A549 (cell line): Measurements from ENCODE around the gene TUBGCP6. TPM values are rescaled to one million over a fixed set of nuclear protein-coding genes. Genes with fewer than 3 reads are reported as not detected.

Experiments
- ATAC-seq, 2 experiments: fragments of 200-7000 bp in 1 of 2; fragments of >200 bp in 1 of 2; cut with Nextera tagmentation in 1 of 2; cut with Tn5 transposase in 1 of 2; 3 replicates each; pipeline versions ENCODE4 v1.8.0 to v1.9.1; 2018 to 2020; ENCODE audit warnings: mild to moderate bottlenecking in 1 of 2, moderate library complexity in 1 of 2
- CTCF ChIA-PET: fragments of 300-600 bp; sonication (Branson Sonifier 250); formaldehyde crosslinking; extraction: SDS; loops from one replicate; lab custom pipeline; 2021; ENCODE audit warnings: antibody characterized with exemption, inconsistent platforms; lab: Yijun Ruan, JAX
- POLR2A ChIA-PET: fragments of 350-600 bp; formaldehyde crosslinking; extraction: SDS; loops from one replicate; lab custom pipeline; 2021; ENCODE audit warnings: antibody characterized with exemption, inconsistent platforms; lab: Yijun Ruan, JAX
- DNase-seq, 2 experiments: peaks; one replicate each; pipeline versions ENCODE4 v3.0.0 to v3.0.0-alpha.2; 2011 to 2016; ENCODE audit warnings: low read depth in 1 of 2, low spot score in 1 of 2
- FAIRE-seq: peaks from 2 replicates; lab custom pipeline; 2011; peaks lifted over from hg19 to GRCh38; lab: Jason Lieb, UNC
- H3K27ac ChIP-seq, 2 experiments: fragments of >200 bp; sonication (Bioruptor Twin); formaldehyde crosslinking; 3 replicates each; pipeline ENCODE4 v1.5.1; 2016 to 2017
- H3K4me1 ChIP-seq: fragments of >200 bp; sonication (Bioruptor Twin); formaldehyde crosslinking; 3 replicates; pipeline ENCODE4 v1.6.1; 2016
- H3K4me2 ChIP-seq: fragments of >200 bp; sonication (Bioruptor Twin); formaldehyde crosslinking; 3 replicates; pipeline ENCODE4 v1.6.1; 2016
- H3K4me3 ChIP-seq: fragments of >200 bp; sonication (Bioruptor Twin); formaldehyde crosslinking; 3 replicates; pipeline ENCODE4 v1.5.1; 2016
- H3K9me3 ChIP-seq: fragments of >200 bp; sonication (Bioruptor Twin); formaldehyde crosslinking; 3 replicates; pipeline ENCODE4 v1.6.1; 2016
- ATOH8 ChIP-seq: fragments of 250-450 bp; sonication (Bioruptor Pico); IDR thresholded peaks from 2 replicates; pipeline ENCODE4 v1.5.0; 2020; ENCODE audit warnings: low read depth, mild to moderate bottlenecking, moderate library complexity
- BHLHE40 ChIP-seq: IDR thresholded peaks from 2 replicates; pipeline ENCODE4 v1.6.1; 2012; ENCODE audit warnings: low read depth, low read length, inconsistent platforms
- CBX2 ChIP-seq: fragments of 200-600 bp; sonication (generic); IDR thresholded peaks from 2 replicates; pipeline ENCODE4 v1.6.1; 2016; ENCODE audit warnings: low read depth, mild to moderate bottlenecking, borderline replicate concordance
- CBX8 ChIP-seq: fragments of 200-600 bp; sonication (generic); IDR thresholded peaks from 2 replicates; pipeline ENCODE4 v1.6.1; 2016
- CHD2 ChIP-seq: fragments of 150-350 bp; IDR thresholded peaks from 2 replicates; pipeline ENCODE4 v1.6.1; 2014; ENCODE audit warnings: low read length; ENCODE audit not compliant: partially characterized antibody
- CHD4 ChIP-seq: fragments of 200-600 bp; sonication (generic); IDR thresholded peaks from 2 replicates; pipeline ENCODE4 v1.6.1; 2016; ENCODE audit warnings: antibody characterized with exemption, mild to moderate bottlenecking, borderline replicate concordance
- EP300 ChIP-seq, 2 experiments: fragments of >200 bp; sonication (Bioruptor Twin); formaldehyde crosslinking; IDR thresholded peaks; 2 replicates in 1 of 2; 3 replicates in 1 of 2; pipeline ENCODE4 v1.6.1; 2016 to 2017
- FOSB ChIP-seq: fragments of 250-450 bp; sonication (Bioruptor Pico); IDR thresholded peaks from 2 replicates; pipeline ENCODE4 v1.5.0; 2020; ENCODE audit warnings: mild to moderate bottlenecking, moderate library complexity
- FOSL2 ChIP-seq, 2 experiments: fragments of 450-650 bp in 1 of 2; fragments of >200 bp in 1 of 2; sonication (Bioruptor Twin) in 1 of 2; formaldehyde crosslinking; IDR thresholded peaks; 2 replicates each; pipeline versions ENCODE4 v1.5.0 to v1.6.1; 2016 to 2020; ENCODE audit warnings: mild to moderate bottlenecking in 1 of 2, moderate library complexity in 1 of 2
- FOXS1 ChIP-seq: fragments of 250-450 bp; sonication (Bioruptor Pico); IDR thresholded peaks from 2 replicates; pipeline ENCODE4 v1.5.0; 2020; ENCODE audit warnings: mild to moderate bottlenecking, moderate library complexity
- HMGXB4 ChIP-seq: fragments of 250-450 bp; sonication (Bioruptor Pico); IDR thresholded peaks from 2 replicates; pipeline ENCODE4 v1.5.0; 2021; ENCODE audit warnings: mild to moderate bottlenecking, moderate library complexity, borderline replicate concordance
- HOXB13 ChIP-seq: fragments of 250-450 bp; sonication (Bioruptor Pico); IDR thresholded peaks from 2 replicates; pipeline ENCODE4 v1.5.0; 2020; ENCODE audit warnings: low read depth, mild to moderate bottlenecking, moderate library complexity
- JUN ChIP-seq, 2 experiments: fragments of >200 bp; sonication (Bioruptor Twin); formaldehyde crosslinking; IDR thresholded peaks; 2 replicates in 1 of 2; 3 replicates in 1 of 2; pipeline ENCODE4 v1.6.1; 2016 to 2017
- MAZ ChIP-seq: fragments of 150-350 bp; IDR thresholded peaks from 2 replicates; pipeline ENCODE4 v1.6.1; 2014; ENCODE audit warnings: antibody characterized with exemption, low read depth, low read length, borderline replicate concordance
- MYC ChIP-seq: IDR thresholded peaks from 2 replicates; pipeline ENCODE4 v1.6.1; 2012; ENCODE audit warnings: mild to moderate bottlenecking, inconsistent platforms, low read length, improper control_type of control experiment, borderline replicate concordance
- NFE2L2 ChIP-seq: fragments of 150-350 bp; conservative IDR thresholded peaks from 2 replicates; pipeline ENCODE4 v1.6.1; 2014; ENCODE audit warnings: low read length
- NPAS2 ChIP-seq: fragments of 250-450 bp; sonication (Bioruptor Pico); IDR thresholded peaks from 2 replicates; pipeline ENCODE4 v1.8.0; 2022; ENCODE audit warnings: mild to moderate bottlenecking, moderate library complexity, borderline replicate concordance
- NR3C1 ChIP-seq: fragments of >200 bp; sonication (Bioruptor Twin); formaldehyde crosslinking; IDR thresholded peaks from 3 replicates; pipeline ENCODE4 v1.6.1; 2017
- PHF8 ChIP-seq: fragments of 200-600 bp; sonication (generic); IDR thresholded peaks from 2 replicates; pipeline ENCODE4 v1.6.1; 2016; ENCODE audit warnings: low read depth, mild to moderate bottlenecking, antibody characterized with exemption, moderate library complexity, borderline replicate concordance
- RAD21 ChIP-seq, 2 experiments: fragments of >200 bp in 1 of 2; sonication (Bioruptor Twin) in 1 of 2; formaldehyde crosslinking in 1 of 2; IDR thresholded peaks in 1 of 2; conservative IDR thresholded peaks in 1 of 2; 2 replicates in 1 of 2; 3 replicates in 1 of 2; pipeline ENCODE4 v1.6.1; 2012 to 2018; ENCODE audit warnings: inconsistent platforms in 1 of 2
- RCOR1 ChIP-seq: fragments of 150-350 bp; IDR thresholded peaks from 2 replicates; pipeline ENCODE4 v1.6.1; 2014; ENCODE audit warnings: antibody characterized with exemption, low read length, low read depth
- RFX5 ChIP-seq: fragments of 450-650 bp; IDR thresholded peaks from 2 replicates; pipeline ENCODE4 v1.7.1; 2014; ENCODE audit warnings: antibody characterized with exemption, mild to moderate bottlenecking, moderate library complexity
- RNF2 ChIP-seq: fragments of 200-600 bp; sonication (generic); IDR thresholded peaks from 2 replicates; pipeline ENCODE4 v1.6.1; 2016; ENCODE audit warnings: low read depth, mild to moderate bottlenecking, antibody characterized with exemption, moderate library complexity, borderline replicate concordance
- TP53 ChIP-seq: fragments of 250-450 bp; sonication (Bioruptor Pico); IDR thresholded peaks from 2 replicates; pipeline ENCODE4 v1.5.0; 2021; ENCODE audit warnings: mild to moderate bottlenecking, moderate library complexity
- ZFP36 ChIP-seq: fragments of 450-650 bp; IDR thresholded peaks from 2 replicates; pipeline ENCODE4 v1.6.1; 2014; ENCODE audit warnings: borderline replicate concordance; ENCODE audit not compliant: partially characterized antibody
- ZSCAN20 ChIP-seq: fragments of 250-450 bp; sonication (Bioruptor Pico); IDR thresholded peaks from 2 replicates; pipeline ENCODE4 v1.8.0; 2022; ENCODE audit warnings: mild to moderate bottlenecking, moderate library complexity
- WGBS: methylation state at CpG from one replicate; pipeline ENCODE4 v1.1.6; 2017; ENCODE audit errors: missing lambda C conversion rate; 5-methylcytosine and 5-hydroxymethylcytosine counted together
- polyA plus RNA-seq, 4 experiments: library from polyadenylated mRNA; depleted of rRNA in 3 of 4; stranded (reverse); fragments of >200 nt; fragmentation: RNase III in 1 of 4; extraction: RNeasy Plus Mini Kit Qiagen cat#74134 plus additional on column Dnase treatment in 1 of 4; gene quantifications; 2 replicates in 3 of 4; 3 replicates in 1 of 4; pipeline ENCODE4 v1.2.3, GENCODE V29; 2011 to 2017
- TF ChIP-seq, protein P1 (sequence below): IDR thresholded peaks from 2 replicates; pipeline ENCODE4 v1.6.1; 2012
- TF ChIP-seq, protein P2 (sequence below): fragments of 200-600 bp; sonication (generic); IDR thresholded peaks from 2 replicates; pipeline ENCODE4 v1.6.1; 2016; ENCODE audit warnings: antibody characterized with exemption, mild to moderate bottlenecking, moderate library complexity
- TF ChIP-seq, protein P3 (sequence below): fragments of 150-350 bp; IDR thresholded peaks from 2 replicates; pipeline ENCODE4 v1.6.1; 2014; ENCODE audit warnings: low read depth, mild to moderate bottlenecking, low read length

The TUBGCP6 gene
- polyA plus RNA-seq, 2 of the 4 experiments (the other 2 are of a cell fraction) = 6.5 to 14.2 TPM

- FAIRE-seq (no peak), ATAC-seq (no peak), DNase-seq (no peak)
- TF ChIP-seq RAD21 (conservative IDR thresholded peaks at IDR 0.05 in 1 of 2, IDR thresholded peaks at IDR 0.05 in 1 of 2) (no peak), NR3C1 (no peak), FOXS1 (CRISPR knock-in tag) (no peak), ZFP36 (no peak), CBX8 (no peak), CBX2 (no peak), FOSL2 (IDR thresholded peaks at IDR 0.05) (no peak), FOSL2 (CRISPR knock-in tag; IDR thresholded peaks at IDR 0.05) (no peak), CHD4 (no peak), HOXB13 (CRISPR knock-in tag) (no peak), MYC (no peak), NPAS2 (CRISPR knock-in tag) (no peak), NFE2L2 (no peak), MAZ (no peak), TP53 (CRISPR knock-in tag) (no peak), ZSCAN20 (CRISPR knock-in tag) (no peak)
- TF ChIP-seq, protein P1, sequence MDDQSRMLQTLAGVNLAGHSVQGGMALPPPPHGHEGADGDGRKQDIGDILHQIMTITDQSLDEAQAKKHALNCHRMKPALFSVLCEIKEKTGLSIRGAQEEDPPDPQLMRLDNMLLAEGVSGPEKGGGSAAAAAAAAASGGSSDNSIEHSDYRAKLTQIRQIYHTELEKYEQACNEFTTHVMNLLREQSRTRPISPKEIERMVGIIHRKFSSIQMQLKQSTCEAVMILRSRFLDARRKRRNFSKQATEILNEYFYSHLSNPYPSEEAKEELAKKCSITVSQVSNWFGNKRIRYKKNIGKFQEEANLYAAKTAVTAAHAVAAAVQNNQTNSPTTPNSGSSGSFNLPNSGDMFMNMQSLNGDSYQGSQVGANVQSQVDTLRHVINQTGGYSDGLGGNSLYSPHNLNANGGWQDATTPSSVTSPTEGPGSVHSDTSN = no peak
- Histone ChIP-seq H3K27ac (no peak overlapping the region), H3K4me2 (no peak overlapping the region), H3K4me1 (peaks cover 17% of the 10 kb centered on the region), H3K4me3 (no peak overlapping the region), H3K9me3 (no peaks in the 10 kb centered on the region)
- ChIA-PET POLR2A (no interaction called here), CTCF (no interaction called here)
- 94% methylated on average over 11 of the region's 21 CpGs for WGBS
Observed at GRCh38 chr22:50286275-50286674, 41.5 kb upstream of the TUBGCP6 start.

DNA sequence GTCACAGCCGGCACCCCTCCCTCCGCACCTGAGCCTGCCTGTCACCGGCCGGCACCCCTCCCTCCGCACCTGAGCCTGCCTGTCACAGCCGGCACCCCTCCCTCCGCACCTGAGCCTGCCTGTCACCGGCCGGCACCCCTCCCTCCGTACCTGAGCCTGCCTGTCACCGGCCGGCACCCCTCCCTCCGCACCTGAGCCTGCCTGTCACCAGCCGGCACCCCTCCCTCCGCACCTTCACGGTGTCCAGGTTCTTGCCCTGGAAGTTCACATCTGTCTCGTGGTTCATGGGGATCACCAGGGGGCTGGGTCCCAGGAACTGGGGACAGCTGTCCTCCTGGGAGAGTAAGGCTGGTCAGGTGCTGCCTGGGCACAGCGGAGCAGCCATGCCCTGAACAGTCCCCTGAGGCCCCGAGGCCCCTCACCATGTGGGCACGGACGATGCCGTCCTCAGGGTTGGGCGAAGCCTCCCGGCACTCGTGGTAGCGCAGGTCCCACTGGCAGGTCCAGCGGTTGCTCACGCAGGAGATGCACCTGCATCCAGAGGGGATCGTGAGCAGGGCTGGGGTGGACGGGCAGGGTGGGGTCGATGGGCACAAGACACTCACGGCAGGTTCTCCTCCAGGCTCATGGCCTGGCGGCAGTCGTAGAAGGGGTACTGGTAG is 40.9 kb upstream of the TUBGCP6 start:
- ATAC-seq (no peak), FAIRE-seq (no peak), DNase-seq (no peak)
- H3K4me3 ChIP-seq = no peak overlapping the region
- H3K9me3 ChIP-seq = no peaks in the 10 kb centered on the region
- H3K27ac ChIP-seq = no peak overlapping the region
- ChIA-PET CTCF (no interaction called here), POLR2A (no interaction called here)
- H3K4me2 ChIP-seq = no peak overlapping the region
- 96% methylated on average over 11 of the region's 34 CpGs for WGBS
- peaks cover 17% of the 10 kb centered on the region for H3K4me1 ChIP-seq
- TF ChIP-seq CHD2 = no peak
- no peak for TF ChIP-seq RNF2
- no peak for TF ChIP-seq HMGXB4
- TF ChIP-seq, protein P2, sequence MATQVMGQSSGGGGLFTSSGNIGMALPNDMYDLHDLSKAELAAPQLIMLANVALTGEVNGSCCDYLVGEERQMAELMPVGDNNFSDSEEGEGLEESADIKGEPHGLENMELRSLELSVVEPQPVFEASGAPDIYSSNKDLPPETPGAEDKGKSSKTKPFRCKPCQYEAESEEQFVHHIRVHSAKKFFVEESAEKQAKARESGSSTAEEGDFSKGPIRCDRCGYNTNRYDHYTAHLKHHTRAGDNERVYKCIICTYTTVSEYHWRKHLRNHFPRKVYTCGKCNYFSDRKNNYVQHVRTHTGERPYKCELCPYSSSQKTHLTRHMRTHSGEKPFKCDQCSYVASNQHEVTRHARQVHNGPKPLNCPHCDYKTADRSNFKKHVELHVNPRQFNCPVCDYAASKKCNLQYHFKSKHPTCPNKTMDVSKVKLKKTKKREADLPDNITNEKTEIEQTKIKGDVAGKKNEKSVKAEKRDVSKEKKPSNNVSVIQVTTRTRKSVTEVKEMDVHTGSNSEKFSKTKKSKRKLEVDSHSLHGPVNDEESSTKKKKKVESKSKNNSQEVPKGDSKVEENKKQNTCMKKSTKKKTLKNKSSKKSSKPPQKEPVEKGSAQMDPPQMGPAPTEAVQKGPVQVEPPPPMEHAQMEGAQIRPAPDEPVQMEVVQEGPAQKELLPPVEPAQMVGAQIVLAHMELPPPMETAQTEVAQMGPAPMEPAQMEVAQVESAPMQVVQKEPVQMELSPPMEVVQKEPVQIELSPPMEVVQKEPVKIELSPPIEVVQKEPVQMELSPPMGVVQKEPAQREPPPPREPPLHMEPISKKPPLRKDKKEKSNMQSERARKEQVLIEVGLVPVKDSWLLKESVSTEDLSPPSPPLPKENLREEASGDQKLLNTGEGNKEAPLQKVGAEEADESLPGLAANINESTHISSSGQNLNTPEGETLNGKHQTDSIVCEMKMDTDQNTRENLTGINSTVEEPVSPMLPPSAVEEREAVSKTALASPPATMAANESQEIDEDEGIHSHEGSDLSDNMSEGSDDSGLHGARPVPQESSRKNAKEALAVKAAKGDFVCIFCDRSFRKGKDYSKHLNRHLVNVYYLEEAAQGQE = no peak
- TF ChIP-seq JUN (IDR thresholded peaks at IDR 0.05) = no peak
- no peak for TF ChIP-seq MYC
- TF ChIP-seq NFE2L2 = no peak
- no peak for TF ChIP-seq RCOR1
- TF ChIP-seq FOSB (CRISPR knock-in tag) = no peak
- TF ChIP-seq ATOH8 (CRISPR knock-in tag) = no peak
- no peak for TF ChIP-seq BHLHE40
- no peak for TF ChIP-seq RFX5
- TF ChIP-seq FOSL2 (IDR thresholded peaks at IDR 0.05) = no peak
- TF ChIP-seq FOSL2 (CRISPR knock-in tag; IDR thresholded peaks at IDR 0.05) = no peak
- no peak for TF ChIP-seq EP300 (IDR thresholded peaks at IDR 0.05)
- TF ChIP-seq, protein P3, sequence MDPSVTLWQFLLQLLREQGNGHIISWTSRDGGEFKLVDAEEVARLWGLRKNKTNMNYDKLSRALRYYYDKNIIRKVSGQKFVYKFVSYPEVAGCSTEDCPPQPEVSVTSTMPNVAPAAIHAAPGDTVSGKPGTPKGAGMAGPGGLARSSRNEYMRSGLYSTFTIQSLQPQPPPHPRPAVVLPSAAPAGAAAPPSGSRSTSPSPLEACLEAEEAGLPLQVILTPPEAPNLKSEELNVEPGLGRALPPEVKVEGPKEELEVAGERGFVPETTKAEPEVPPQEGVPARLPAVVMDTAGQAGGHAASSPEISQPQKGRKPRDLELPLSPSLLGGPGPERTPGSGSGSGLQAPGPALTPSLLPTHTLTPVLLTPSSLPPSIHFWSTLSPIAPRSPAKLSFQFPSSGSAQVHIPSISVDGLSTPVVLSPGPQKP = no peak
- no peak for TF ChIP-seq PHF8
